Measurements from ENCODE around the gene ADGRD1.
"Not testable (repeated sequence)": the region's sequence is repeated elsewhere in the genome, so short reads cannot be mapped to it uniquely, and the experiment has no call there.

The ADGRD1 gene

DNA sequence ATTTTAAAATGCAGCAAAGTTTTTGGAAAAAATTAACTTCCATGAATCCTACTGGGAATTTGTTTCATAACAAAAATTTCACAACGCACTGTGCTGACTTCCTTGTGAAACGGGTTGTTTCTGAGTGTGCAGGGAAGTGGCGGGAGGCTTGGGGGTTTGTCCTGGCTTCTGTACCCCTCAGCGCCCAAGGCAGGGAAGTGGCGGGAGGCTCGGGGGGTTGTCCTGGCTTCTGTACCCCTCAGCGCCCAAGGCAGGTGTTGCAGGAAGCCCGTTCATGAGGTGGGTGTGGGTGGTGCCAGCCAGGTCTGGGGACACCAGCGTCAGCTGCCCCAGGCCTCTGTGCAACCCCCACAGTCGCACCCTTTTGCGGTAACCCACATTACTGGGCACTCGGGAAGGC is 25.1 kb downstream of the ADGRD1 start:
- no peak for DNase-seq
- intact Hi-C loops (cut with DNase I), result no loop called here

DNA sequence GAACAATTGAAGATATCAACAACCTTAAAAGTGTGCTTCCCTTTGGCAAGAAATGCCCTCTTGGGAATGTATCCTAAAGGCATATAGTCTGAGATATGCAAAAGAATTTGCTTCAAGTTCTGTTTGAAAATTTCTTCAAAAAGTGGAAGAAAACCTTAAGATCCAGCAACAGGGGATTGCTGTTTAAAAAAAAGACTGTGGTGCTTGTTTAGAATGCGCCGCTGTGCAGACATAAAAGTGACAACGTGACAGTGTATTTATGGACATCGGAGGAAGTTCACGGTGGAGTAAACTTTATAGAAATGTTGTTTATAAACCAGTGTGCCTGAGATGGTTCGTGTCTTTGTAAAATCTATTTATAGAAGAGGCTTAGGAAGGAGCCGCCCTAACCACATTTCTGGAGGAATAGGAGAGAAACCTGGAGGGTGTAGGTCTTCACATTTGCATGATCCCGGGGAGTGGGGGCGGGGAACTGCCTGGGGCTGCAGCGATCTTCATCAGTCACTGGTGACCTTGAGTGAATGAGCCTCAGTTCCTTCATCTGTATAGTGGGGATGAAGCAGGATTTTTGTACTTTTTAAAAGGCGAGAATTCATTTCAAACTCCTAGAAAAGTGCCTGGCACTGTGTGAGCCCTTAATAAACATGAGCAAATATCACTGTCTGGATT is 27.5 kb downstream of the ADGRD1 start:
- intact Hi-C loops (cut with DNase I), result no loop called here
- peak in 1 of 42 donors; percentile 3 for DNase-seq

DNA sequence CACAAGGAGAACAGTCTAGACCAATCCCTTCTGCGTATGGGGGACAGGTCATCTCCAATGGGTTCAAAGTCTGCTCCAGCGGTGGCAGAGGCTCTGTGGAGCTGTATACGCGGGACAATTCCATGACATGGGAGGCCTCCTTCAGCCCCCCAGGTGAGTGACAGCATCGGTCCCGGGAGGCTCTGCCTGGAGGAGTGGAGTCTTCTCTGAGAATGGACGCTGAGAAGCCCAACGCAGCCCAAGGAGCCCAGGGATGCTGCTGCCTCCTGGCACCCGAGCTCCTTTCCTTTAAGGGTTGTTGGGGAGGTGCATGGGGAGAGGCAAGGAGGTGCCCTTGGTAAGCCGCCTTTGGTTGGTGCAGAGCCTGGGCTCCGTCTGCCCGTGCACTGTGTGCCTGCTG is 28.2 kb downstream of the ADGRD1 start:
- intact Hi-C loops (cut with DNase I), result no loop called here
- DNase-seq, result peak in 1 of 42 donors; percentile 5

DNA sequence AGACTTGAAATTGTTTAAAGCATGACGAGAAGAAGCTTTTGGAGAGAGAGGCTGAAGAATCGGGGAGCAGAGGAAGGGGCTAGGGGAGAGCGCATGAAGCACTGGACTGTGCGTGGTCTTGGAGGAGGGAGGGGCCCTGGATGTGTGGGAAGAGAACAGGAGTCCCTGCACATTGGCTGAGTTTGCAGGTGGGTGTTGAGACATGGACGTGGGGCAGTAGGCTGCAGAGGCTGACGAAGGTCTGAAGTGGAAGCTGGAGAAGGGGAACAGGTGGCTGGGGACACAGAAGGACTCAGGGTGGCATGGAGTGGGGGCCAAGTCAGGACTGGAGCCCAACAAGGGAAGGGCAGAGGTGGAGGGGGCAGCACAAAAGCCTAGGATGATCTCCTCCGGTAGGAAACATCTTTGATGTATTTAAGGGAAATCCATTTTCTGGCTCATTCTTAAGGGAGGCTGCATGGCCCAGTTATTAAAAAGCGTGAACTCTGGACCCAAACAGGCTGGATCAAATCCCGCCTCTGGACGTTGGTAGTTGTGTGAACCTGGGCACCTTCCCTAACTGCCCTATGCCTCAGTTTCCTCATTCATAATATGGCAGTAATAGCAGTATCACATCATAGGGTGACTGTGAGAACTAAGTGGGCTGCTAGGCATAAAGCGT is 29.0 kb downstream of the ADGRD1 start:
- intact Hi-C loops (cut with DNase I), result no loop called here
- DNase-seq, result no peak

DNA sequence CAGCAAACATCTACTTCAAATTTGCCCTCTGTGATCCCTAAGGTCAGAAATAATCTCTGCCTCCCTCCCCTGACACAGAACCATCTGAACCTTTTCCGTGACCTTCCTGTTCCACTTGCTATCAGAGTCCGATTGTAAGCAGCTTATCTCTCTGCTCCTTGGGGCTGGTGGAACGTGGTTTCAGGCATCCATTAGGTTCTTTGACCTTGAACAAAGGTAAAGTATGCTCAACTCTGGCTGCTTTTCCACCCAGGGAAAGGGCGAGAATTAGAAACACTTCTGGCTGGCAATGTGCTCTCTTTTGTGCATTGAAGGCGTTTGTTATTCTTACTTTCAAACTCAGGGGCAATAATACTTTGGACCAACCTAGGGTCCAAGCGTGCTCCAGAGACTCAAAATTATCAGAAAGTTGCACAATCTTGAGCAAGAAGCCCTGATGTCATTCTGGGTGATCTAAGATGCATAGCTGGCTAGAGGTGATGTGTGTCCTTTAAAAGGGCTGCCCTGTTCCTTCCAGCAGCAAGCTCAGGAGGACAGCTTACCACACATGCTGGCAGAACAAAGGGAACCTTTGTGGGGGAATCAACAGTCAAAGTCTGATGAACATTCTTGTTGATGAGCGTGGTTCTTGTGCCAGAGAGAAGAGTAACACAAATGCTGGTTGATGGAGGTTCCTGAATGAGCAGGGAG is 29.8 kb downstream of the ADGRD1 start:
- intact Hi-C loops (cut with DNase I), result no loop called here
- peak in 7 of 42 donors; percentile 7 to 48 (median 22) for DNase-seq

DNA sequence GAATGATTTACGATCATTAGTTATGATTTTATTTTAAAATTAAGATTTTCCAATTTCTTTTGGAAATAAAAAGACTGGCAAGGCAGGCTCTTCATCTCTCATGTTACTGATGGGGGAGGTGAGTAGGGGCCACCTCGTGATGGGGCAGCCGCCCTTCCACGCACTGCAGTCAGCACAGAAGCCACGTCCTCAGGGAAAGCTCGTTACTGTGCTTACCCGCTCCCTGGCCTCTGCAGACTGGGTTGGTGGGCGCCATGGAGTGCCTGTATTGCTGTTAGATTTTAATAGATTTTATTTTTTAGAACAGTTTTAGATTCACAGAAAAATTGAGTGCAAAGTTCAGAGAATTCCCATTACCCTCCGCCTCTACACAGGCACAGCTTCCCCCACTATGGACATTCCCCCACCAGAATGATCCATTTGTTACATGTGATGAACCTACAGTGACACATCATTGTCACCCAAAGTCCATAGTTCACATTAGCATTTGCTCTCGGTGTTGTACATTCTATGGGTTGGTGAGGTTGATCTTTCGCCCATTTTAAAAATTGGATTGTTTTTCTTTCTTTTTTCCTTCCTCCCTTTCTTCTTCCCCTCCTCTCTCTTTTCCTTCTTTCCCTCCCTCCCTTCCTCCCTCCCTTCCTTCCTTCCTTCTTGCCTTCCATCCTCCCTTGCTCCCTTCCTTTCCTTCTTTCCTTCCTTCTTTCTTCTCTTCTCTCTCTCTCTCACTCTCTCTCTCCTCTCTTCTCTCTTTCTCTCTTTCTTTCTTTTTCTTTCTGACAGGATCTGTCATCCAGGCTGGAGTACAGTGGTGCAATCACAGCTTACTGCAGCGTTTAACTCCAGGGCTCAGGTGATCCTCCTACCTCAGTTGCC is 30.7 kb downstream of the ADGRD1 start:
- intact Hi-C loops (cut with DNase I), result no loop called here
- peak in 3 of 42 donors; percentile 1 to 19 (median 19) for DNase-seq

DNA sequence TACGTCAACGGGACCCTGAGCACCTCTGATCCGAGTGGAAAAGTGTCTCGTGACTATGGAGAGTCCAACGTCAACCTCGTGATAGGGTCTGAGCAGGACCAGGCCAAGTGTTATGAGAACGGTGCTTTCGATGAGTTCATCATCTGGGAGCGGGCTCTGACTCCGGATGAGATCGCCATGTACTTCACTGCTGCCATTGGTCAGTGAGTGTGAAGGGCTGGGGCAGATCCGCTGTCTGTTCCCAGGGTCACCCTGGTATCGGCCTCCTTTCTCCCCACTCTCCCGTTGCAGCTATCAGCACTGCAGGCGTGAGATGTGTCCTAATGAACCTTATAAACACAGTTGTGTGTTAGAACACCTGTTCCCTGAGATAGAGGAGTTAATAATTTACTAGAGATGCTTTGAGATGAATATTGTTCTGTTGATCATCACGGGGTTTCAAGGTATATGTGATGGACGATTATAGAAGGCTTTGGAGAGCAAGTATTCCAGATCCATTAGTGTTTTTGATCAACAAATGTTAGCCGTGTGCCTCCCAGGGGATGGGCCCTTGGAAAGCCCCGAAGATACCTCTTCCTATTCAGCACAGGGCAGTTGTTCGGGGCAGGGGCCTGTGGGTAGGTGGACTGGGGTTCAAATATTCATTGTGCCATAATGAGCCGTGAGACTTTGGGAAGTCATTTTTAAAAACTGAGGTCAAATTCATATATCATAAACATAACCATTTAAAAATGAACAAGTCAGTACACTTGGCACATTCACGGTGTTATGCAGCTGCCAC is 33.6 kb downstream of the ADGRD1 start:
- intact Hi-C loops (cut with DNase I), result no loop called here
- peak in 1 of 42 donors; percentile 6 for DNase-seq

DNA sequence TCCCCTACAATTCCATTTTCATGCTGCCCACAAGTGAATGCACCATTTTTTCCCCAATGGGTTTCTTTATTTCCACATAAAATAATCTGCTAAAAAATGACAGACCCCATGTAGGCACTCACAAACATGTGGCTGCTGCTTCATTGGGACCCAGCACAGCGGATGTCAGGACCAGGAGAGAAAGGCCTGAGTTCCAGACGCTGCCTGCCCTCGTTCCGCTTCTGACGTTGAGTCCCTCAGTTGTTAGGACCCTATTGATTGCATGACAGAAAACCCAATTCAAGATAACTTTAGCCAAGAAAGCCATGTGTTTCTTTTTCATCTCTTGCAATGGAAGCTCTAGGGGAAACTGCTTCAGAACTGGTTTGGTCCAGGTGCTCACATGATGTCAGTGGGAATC is 34.6 kb downstream of the ADGRD1 start:
- intact Hi-C loops (cut with DNase I), result no loop called here
- DNase-seq, result peak in 2 of 42 donors; percentile 5 to 15

DNA sequence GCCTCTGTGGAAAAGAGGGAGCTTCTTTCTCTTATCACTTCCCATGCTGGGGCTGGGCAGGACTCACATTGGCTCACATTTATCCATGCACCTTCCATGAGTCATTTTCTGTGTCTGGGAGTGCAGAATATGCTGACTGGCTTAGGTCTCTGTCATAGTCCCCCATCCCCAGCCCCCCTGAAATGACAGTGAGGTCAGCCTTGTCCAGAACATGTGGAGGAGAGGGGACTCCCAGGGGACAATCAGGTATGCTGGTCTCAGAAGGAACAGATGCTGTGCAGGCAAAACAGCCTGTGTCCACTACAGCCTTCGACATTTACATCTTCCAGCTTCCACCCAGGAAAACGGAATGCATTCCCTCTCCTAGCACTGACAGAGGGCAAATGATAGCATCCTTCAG is 35.0 kb downstream of the ADGRD1 start:
- DNase-seq, result no peak
- intact Hi-C loops (cut with DNase I), result no loop called here

DNA sequence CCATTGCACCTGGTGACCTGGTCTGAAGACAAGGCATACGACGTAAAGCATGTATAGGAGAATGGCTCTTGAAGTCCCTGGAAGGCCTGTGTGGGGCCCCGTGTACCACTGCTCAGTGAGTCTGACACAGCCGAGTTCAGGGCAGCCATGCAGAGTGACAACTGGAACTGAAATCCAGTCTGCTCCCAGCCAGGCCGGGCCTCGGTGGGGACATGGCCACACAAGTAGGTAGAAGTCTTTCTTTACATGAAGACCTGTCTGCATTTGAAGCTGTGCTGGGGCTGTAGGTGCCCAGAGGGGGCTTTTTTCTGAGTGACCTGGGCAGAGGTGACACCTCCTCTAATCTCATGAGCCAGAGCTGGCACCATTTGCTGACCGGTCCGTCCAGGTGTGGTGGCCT is 35.7 kb downstream of the ADGRD1 start:
- intact Hi-C loops (cut with DNase I), result no loop called here
- DNase-seq, result peak in 1 of 42 donors; percentile 30

DNA sequence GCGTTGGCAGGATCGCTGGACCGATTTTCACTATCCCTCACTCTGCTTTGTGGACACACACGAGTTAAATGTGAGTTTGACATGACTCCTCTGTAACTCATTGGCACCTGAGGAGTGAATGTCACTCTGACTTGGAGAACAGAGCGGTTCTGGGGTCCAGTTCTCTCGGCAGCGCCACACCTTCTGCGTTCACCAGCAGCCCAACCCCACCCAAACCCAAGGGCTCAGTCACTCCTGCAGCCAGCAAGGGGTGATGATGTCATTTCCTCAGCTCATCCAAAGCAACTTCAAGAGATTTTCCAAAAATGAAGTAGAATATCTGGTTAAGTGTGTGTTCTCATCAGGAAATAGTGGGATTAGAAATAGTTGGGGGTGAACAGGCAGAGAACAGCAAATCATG is 36.3 kb downstream of the ADGRD1 start:
- DNase-seq, result no peak
- intact Hi-C loops (cut with DNase I), result no loop called here

DNA sequence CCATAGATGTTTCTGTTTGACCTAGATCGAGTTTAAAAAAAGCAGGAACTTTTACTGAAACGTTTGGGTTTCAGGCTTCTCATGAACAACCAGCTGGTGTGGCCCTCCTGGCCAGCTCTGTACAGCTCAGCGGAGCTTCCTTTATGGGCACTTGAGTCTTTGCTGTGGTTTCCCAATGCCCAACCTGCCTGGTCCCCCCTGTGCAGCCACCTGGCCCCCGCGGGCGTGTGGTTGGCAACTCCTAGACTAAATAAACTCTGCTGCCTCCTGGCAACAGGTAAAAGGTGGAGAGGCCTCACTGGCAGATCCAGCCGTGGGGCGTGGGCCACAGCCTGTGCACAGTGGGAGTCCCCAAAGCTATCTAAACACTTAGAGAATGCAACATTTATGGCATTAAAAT is 38.7 kb downstream of the ADGRD1 start:
- intact Hi-C loops (cut with DNase I), result no loop called here
- peak in 1 of 42 donors; percentile 30 for DNase-seq

DNA sequence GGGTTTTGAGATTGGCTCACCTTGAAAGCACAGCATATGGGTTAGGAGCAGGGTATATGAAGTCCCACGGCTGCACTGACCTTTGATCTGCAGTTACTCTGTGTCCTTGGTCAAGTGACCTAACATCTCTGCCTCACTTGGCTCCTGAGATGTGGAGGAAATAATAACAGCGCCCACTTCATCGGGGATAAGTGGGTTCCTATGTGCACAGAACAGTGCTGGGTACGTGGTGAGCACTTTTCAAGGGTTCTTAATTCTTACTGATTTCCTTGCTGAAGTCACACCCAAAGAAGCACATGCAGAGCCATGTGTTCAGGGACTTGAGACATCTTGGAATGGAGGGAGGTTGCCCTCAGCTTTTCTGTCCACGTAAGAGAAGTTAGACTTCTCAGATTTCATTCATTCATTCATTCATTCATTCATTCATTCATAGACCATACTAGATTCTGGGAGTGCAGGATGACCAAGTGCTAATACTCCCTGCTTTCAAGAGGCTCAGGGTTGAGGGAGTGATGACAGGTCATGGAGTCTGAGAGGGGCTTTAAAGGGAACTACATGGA is 39.4 kb downstream of the ADGRD1 start:
- peak in 1 of 42 donors; percentile 12 for DNase-seq
- intact Hi-C loops (cut with DNase I), result no loop called here

DNA sequence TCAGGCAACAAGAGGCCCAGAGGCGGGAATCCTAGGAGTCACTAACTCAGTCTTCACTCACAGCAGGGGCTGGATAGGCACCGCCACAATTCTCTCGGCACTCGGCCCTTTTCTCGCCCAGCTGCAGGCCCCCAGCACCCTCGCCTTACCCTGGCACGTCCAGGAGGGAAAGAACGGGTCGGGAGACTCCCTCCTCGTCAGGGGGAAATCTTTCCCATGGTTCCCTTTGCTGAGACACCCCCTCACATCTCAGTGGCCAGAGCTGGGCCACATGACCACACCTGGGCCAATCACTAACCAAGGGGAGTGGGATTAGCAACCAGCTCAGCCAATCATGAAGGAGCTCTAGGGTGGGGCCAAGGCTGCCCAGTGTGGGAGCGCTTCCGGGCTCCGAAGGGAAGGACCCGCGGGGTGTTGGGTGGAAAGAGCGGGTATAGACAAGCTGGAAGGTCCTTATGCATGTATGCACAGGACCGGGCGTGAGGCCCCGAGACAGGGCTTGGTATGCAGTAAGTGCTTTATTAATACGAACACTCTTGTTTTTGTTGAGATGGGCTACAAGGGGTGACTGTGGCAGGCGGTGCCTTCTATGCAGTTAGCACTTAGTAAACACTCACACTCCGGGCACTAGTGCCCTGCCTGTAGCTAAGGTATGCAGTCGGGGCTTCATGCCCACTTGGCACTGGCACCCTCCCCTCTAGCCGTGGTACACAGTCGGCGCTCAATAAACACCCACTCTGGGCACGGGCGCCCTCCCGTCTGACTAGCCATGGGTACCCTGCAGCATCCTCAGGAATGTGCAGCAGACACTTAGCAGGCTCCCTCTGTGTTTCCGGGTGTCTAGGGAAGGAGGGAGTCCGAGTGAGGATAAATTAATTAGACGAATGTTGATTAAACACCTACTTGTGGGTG is 40.3 kb downstream of the ADGRD1 start:
- intact Hi-C loops (cut with DNase I), result no loop called here
- peak in 1 of 42 donors; percentile 12 for DNase-seq

DNA sequence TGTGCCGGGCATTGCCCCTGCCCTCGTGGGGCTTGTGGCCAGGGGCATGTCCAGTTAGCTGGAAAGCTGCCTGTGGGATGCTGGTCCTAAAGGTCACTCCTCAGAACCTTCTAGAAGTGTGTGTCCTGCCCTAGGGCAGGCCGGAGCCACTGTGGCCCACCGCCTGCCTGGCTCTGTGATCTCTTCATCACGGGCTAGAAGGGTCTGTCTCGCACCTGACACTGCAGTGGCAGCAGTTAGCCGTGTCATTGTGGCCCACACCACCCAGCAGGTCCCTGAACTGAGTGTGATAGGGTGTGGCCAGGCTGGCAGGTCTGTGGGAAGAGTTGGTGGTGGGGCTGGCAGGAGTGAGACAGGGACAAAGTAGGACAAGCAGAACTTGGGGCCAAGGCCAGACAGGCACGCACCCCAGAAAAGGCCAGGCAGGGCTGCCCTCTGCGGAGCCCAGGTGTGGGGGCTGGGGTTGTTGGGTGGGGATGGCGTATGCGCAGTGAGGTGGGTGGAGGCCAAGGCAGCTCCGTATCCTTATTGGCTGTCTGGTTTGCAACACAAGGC is 41.2 kb downstream of the ADGRD1 start:
- DNase-seq, result no peak
- intact Hi-C loops (cut with DNase I), result no loop called here

DNA sequence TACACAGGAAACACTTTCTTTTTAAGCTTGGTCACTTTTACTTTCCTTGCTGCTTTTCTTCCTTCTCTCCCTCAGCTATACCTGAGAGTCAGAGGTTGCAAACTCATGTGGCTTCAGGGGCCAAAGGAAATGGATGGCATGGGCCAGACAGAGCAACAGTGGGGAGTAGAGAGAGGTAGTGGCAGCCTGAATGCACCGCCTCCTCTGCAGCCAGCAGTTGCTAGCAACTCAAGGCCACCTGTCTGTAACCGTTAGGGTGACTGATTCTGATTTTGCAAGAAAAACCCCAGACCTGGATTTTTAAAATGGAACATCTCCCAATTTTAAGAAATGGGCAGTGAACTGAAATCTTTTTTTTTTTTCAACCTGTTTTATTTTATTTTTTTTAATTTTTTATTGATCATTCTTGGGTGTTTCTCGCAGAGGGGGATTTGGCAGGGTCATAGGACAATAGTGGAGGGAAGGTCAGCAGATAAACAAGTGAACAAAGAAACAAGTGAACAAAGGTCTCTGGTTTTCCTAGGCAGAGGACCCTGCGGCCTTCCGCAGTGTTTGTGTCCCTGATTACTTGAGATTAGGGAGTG is 41.8 kb downstream of the ADGRD1 start:
- DNase-seq; intact Hi-C loops (cut with DNase I): not testable (repeated sequence)

DNA sequence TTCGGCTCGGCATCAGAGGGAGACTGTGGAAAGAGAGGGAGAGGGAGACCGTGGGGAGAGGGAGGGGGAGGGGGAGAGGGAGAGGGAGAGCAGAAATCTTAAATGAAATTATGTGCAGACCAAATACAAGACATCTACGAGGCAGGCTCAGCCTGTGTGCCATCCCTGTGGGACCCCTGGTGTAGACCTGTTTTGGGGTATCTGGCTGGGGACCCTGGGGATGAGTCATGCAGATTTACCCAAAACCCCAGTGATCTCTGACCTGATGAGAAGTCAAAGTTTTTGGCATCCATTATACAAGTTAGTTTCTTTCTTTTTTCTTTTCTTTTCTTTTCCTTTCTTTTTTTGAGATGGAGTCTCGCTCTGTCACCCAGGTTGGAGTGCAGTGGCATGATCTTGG is 44.4 kb downstream of the ADGRD1 start:
- no peak for DNase-seq
- intact Hi-C loops (cut with DNase I), result no loop called here
